ENCODE data around the gene IL34. TPM values are rescaled to one million over a fixed set of nuclear protein-coding genes. Genes with fewer than 3 reads are reported as not detected.

Gene IL34
- total and polyA plus RNA-seq, 2 experiments from 2014 or later: 4.3 to 6.6 TPM

- Histone ChIP-seq H3K9me2 (ENCODE audit: insufficient read depth) (no peaks in the 10 kb centered on the region), H3K36me3 (ENCODE audit: insufficient read depth) (no peaks in the 10 kb centered on the region), H2AFZ (no peak overlapping the region), H3K79me2 (replicated peaks; ENCODE audit: insufficient read depth) (no peaks in the 10 kb centered on the region), H3K27me3 (ENCODE audit: insufficient read depth) (no peaks in the 10 kb centered on the region), H3K4me3 (no peak overlapping the region), H3K27ac (ENCODE audit: low read depth) (no peak overlapping the region), H3F3A (replicated peaks; ENCODE audit: low read depth) (no peaks in the 10 kb centered on the region), H3K4me1 (ENCODE audit: insufficient read depth) (peaks cover 6% of the 10 kb centered on the region; the same call in 1 of the 2 replicates), H4K20me1 (replicated peaks; ENCODE audit: insufficient read depth) (no peaks in the 10 kb centered on the region), H3K4me2 (no peak overlapping the region)
- TF ChIP-seq, protein P1, sequence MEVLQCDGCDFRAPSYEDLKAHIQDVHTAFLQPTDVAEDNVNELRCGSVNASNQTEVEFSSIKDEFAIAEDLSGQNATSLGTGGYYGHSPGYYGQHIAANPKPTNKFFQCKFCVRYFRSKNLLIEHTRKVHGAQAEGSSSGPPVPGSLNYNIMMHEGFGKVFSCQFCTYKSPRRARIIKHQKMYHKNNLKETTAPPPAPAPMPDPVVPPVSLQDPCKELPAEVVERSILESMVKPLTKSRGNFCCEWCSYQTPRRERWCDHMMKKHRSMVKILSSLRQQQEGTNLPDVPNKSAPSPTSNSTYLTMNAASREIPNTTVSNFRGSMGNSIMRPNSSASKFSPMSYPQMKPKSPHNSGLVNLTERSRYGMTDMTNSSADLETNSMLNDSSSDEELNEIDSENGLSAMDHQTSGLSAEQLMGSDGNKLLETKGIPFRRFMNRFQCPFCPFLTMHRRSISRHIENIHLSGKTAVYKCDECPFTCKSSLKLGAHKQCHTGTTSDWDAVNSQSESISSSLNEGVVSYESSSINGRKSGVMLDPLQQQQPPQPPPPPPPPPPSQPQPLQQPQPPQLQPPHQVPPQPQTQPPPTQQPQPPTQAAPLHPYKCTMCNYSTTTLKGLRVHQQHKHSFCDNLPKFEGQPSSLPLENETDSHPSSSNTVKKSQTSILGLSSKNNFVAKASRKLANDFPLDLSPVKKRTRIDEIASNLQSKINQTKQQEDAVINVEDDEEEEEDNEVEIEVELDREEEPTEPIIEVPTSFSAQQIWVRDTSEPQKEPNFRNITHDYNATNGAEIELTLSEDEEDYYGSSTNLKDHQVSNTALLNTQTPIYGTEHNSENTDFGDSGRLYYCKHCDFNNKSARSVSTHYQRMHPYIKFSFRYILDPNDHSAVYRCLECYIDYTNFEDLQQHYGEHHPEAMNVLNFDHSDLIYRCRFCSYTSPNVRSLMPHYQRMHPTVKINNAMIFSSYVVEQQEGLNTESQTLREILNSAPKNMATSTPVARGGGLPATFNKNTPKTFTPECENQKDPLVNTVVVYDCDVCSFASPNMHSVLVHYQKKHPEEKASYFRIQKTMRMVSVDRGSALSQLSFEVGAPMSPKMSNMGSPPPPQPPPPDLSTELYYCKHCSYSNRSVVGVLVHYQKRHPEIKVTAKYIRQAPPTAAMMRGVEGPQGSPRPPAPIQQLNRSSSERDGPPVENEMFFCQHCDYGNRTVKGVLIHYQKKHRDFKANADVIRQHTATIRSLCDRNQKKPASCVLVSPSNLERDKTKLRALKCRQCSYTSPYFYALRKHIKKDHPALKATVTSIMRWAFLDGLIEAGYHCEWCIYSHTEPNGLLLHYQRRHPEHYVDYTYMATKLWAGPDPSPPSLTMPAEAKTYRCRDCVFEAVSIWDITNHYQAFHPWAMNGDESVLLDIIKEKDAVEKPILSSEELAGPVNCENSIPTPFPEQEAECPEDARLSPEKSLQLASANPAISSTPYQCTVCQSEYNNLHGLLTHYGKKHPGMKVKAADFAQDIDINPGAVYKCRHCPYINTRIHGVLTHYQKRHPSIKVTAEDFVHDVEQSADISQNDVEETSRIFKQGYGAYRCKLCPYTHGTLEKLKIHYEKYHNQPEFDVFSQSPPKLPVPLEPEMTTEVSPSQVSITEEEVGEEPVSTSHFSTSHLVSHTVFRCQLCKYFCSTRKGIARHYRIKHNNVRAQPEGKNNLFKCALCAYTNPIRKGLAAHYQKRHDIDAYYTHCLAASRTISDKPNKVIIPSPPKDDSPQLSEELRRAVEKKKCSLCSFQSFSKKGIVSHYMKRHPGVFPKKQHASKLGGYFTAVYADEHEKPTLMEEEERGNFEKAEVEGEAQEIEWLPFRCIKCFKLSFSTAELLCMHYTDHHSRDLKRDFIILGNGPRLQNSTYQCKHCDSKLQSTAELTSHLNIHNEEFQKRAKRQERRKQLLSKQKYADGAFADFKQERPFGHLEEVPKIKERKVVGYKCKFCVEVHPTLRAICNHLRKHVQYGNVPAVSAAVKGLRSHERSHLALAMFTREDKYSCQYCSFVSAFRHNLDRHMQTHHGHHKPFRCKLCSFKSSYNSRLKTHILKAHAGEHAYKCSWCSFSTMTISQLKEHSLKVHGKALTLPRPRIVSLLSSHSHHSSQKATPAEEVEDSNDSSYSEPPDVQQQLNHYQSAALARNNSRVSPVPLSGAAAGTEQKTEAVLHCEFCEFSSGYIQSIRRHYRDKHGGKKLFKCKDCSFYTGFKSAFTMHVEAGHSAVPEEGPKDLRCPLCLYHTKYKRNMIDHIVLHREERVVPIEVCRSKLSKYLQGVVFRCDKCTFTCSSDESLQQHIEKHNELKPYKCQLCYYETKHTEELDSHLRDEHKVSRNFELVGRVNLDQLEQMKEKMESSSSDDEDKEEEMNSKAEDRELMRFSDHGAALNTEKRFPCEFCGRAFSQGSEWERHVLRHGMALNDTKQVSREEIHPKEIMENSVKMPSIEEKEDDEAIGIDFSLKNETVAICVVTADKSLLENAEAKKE (CRISPR knock-in tag; IDR thresholded peaks at IDR 0.05): no peak
- TF ChIP-seq REST (IDR thresholded peaks at IDR 0.05; ENCODE audit: unreplicated experiment): no peak
- TF ChIP-seq STAT1 (IDR thresholded peaks at IDR 0.05; ENCODE audit: unreplicated experiment): no peak
- TF ChIP-seq EZH2phosphoT487 (IDR thresholded peaks at IDR 0.05; ENCODE audit: unreplicated experiment): no peak
- TF ChIP-seq CTCF (conservative IDR thresholded peaks at IDR 0.05; ENCODE audit: low read depth in 2 of 2): peak; percentile 34 to 57; a peak in 3 of 4 replicates
- no peak for TF ChIP-seq ZNF114 (CRISPR knock-in tag; IDR thresholded peaks at IDR 0.05)
- TF ChIP-seq JUNB (IDR thresholded peaks at IDR 0.05; ENCODE audit: unreplicated experiment): no peak
- no peak for TF ChIP-seq ZNF331 (CRISPR knock-in tag; IDR thresholded peaks at IDR 0.05; ENCODE audit: low read depth)
- H3K9me3 Mint-ChIP-seq: peaks cover 12% of the 10 kb centered on the region
- H3K4me3 Mint-ChIP-seq: no peak overlapping the region
- H3K36me3 Mint-ChIP-seq (ENCODE audit: low read depth): peaks cover 14% of the 10 kb centered on the region
- ATAC-seq (peak; percentile 85), DNase-seq (ENCODE audit: low spot score) (peak; percentile 69)
- peaks cover 8% of the 10 kb centered on the region for H3K4me1 Mint-ChIP-seq
- no peak overlapping the region for H3K27ac Mint-ChIP-seq
- H3K27me3 Mint-ChIP-seq (ENCODE audit: insufficient read depth, low read depth, poor library complexity): peaks cover 3% of the 10 kb centered on the region
These were observed 1.4 kb upstream of the IL34 start for GRCh38 chr16:70644763-70645597.

Data from GM23338 (cell line).